Endothelial cell of umbilical vein (primary cell): ENCODE results near the gene ILKAP. TPM values are rescaled to one million over a fixed set of nuclear protein-coding genes. Genes with fewer than 3 reads are reported as not detected.

Experiments
- BruUV-seq: library from RNA; stranded (reverse); fragments of 400-500 nt; replicated peaks from 2 replicates; lab custom pipeline; 2021; lab: Mats Ljungman, UMichigan
- CTCF ChIA-PET: fragments of 300-600, 350-600 bp; sonication (Branson Sonifier 250); formaldehyde crosslinking; loops from one replicate; lab custom pipeline; 2021; ENCODE audit warnings: antibody characterized with exemption, inconsistent platforms; lab: Charles Lee
- POLR2A ChIA-PET: fragments of 300-600, 350-600 bp; sonication (Branson Sonifier 250); formaldehyde crosslinking; loops from one replicate; lab custom pipeline; 2021; ENCODE audit warnings: antibody characterized with exemption, inconsistent platforms; lab: Charles Lee
- DNase-seq: peaks from one replicate; pipeline ENCODE4 v3.0.0-alpha.2; 2011; ENCODE audit warnings: low read depth, low spot score
- FAIRE-seq: peaks from 2 replicates; lab custom pipeline; 2011; peaks lifted over from hg19 to GRCh38; lab: Jason Lieb, UNC
- H2AFZ ChIP-seq: 2 replicates; pipeline ENCODE4 v1.6.0; 2012; ENCODE audit warnings: low read depth, low read length, control low read depth, inconsistent platforms
- H3K27ac ChIP-seq: 2 replicates; pipeline ENCODE4 v1.5.1; 2011; ENCODE audit warnings: low read depth, mild to moderate bottlenecking, control low read depth, low read length, moderate library complexity; ENCODE audit not compliant: insufficient read depth
- H3K27me3 ChIP-seq, 2 experiments: 2 replicates each; pipeline versions ENCODE4 v1.6.0 to v1.6.1; 2011; ENCODE audit warnings: low read length in 2 of 2, mixed read lengths in 1 of 2; ENCODE audit not compliant: control insufficient read depth in 2 of 2, insufficient read depth in 2 of 2
- H3K36me3 ChIP-seq, 2 experiments: 2 replicates in 1 of 2; 3 replicates in 1 of 2; pipeline ENCODE4 v1.5.1; 2011; ENCODE audit warnings: low read length in 2 of 2, mild to moderate bottlenecking in 1 of 2, moderate library complexity in 1 of 2; ENCODE audit not compliant: control insufficient read depth in 2 of 2, insufficient read depth in 2 of 2; ENCODE audit errors: extremely low read depth in 1 of 2
- H3K4me1 ChIP-seq: 3 replicates; pipeline ENCODE4 v1.5.1; 2011; ENCODE audit warnings: mild to moderate bottlenecking, low read length; ENCODE audit not compliant: control insufficient read depth, insufficient read depth; ENCODE audit errors: extremely low read depth
- H3K4me2 ChIP-seq: 2 replicates; pipeline ENCODE4 v1.6.1; 2011; ENCODE audit warnings: low read length, control low read depth, mixed read lengths; ENCODE audit not compliant: insufficient read depth
- H3K4me3 ChIP-seq, 3 experiments: fragments of 200-600 bp in 1 of 3; sonication (generic), shearing (Covaris generic) in 1 of 3; replicated peaks in 1 of 3; 2 replicates each; pipeline ENCODE4 v1.5.1; 2011 to 2016; ENCODE audit warnings: control low read depth in 3 of 3, low read length in 3 of 3, mild to moderate bottlenecking in 2 of 3, inconsistent platforms in 1 of 3, low read depth in 1 of 3, moderate library complexity in 1 of 3; ENCODE audit not compliant: insufficient read depth in 1 of 3
- H3K79me2 ChIP-seq: 2 replicates; pipeline ENCODE4 v1.6.0; 2012; ENCODE audit warnings: low read length, inconsistent platforms; ENCODE audit not compliant: control insufficient read depth, insufficient read depth
- H3K9ac ChIP-seq: replicated peaks from 2 replicates; pipeline ENCODE3; 2011; ENCODE audit warnings: low read length, control low read depth; ENCODE audit not compliant: insufficient read depth; ENCODE audit errors: extremely low read depth
- H3K9me1 ChIP-seq: replicated peaks from 3 replicates; pipeline ENCODE4 v1.6.0; 2011; ENCODE audit warnings: mild to moderate bottlenecking, low read length; ENCODE audit not compliant: control insufficient read depth, insufficient read depth; ENCODE audit errors: extremely low read depth
- H3K9me3 ChIP-seq: replicated peaks from 2 replicates; pipeline ENCODE4 v1.5.1; 2012; ENCODE audit warnings: low read length, inconsistent platforms; ENCODE audit not compliant: control insufficient read depth, insufficient read depth
- H4K20me1 ChIP-seq: replicated peaks from 2 replicates; pipeline ENCODE3; 2011; ENCODE audit warnings: mild to moderate bottlenecking, low read length; ENCODE audit not compliant: control insufficient read depth, insufficient read depth; ENCODE audit errors: extremely low read depth
- CTCF ChIP-seq, 2 donors: IDR thresholded peaks; 1 replicate in 1 of 2; 2 replicates in 1 of 2; pipeline ENCODE4 v1.5.1; 2011; ENCODE audit warnings: low read length in 2 of 2, mild to moderate bottlenecking in 2 of 2, moderate library complexity in 2 of 2, control low read depth in 1 of 2, inconsistent platforms in 1 of 2, low read depth in 1 of 2; ENCODE audit not compliant: insufficient read depth in 1 of 2; ENCODE audit errors: extremely low read depth in 1 of 2
- EZH2 ChIP-seq: IDR thresholded peaks from 2 replicates; pipeline ENCODE4 v1.6.1; 2012; ENCODE audit warnings: borderline replicate concordance, low read depth, mild to moderate bottlenecking, moderate library complexity, low read length, inconsistent platforms; ENCODE audit not compliant: severe bottlenecking
- FOS ChIP-seq: IDR thresholded peaks from 2 replicates; pipeline ENCODE4 v1.6.1; 2011; ENCODE audit warnings: mild to moderate bottlenecking, low read length, moderate library complexity, borderline replicate concordance; ENCODE audit not compliant: insufficient read depth
- GATA2 ChIP-seq: IDR thresholded peaks from 2 replicates; pipeline ENCODE4 v1.7.0; 2011; ENCODE audit warnings: low read depth, mild to moderate bottlenecking, moderate library complexity, mixed read lengths, low read length; ENCODE audit not compliant: insufficient read length, insufficient read depth
- JUN ChIP-seq: IDR thresholded peaks from 2 replicates; pipeline ENCODE4 v1.6.1; 2011; ENCODE audit warnings: borderline replicate concordance, low read depth; ENCODE audit not compliant: insufficient read length, insufficient read depth
- MAX ChIP-seq: IDR thresholded peaks from 2 replicates; pipeline ENCODE4 v1.6.1; 2011; ENCODE audit not compliant: insufficient read depth, insufficient read length
- MYC ChIP-seq: IDR thresholded peaks from one replicate; pipeline ENCODE4 v1.6.1; 2011; ENCODE audit warnings: mild to moderate bottlenecking, low read depth, low read length
- POLR2A ChIP-seq: IDR thresholded peaks from 2 replicates; pipeline ENCODE4 v1.6.1; 2012; ENCODE audit warnings: low read depth, mild to moderate bottlenecking, control low read depth, low read length
- POLR2AphosphoS5 ChIP-seq: IDR thresholded peaks from 2 replicates; pipeline ENCODE4 v1.6.1; 2012; ENCODE audit warnings: low read depth, mild to moderate bottlenecking, control low read depth, low read length, moderate library complexity; ENCODE audit not compliant: insufficient read depth
- dilution Hi-C: fragments of 300-500 bp; cut with MboI; formaldehyde crosslinking; loops from one replicate; pipeline ENCODE4 v1.15.0; 2019; ENCODE audit warnings: low sequenced_read_pairs; ENCODE audit not compliant: extremely low pct_ligation_motif_present
- intact Hi-C: fragments of 100-400 bp; cut with micrococcal nuclease; formaldehyde crosslinking; loops from one replicate; pipeline ENCODE4 v1.10.0; 2022
- polyA plus RNA-seq, 4 experiments: library from polyadenylated mRNA; depleted of rRNA in 3 of 4; stranded (reverse) in 3 of 4; unstranded in 1 of 4; fragments of >200 nt; gene quantifications; 2 replicates each; pipeline versions ENCODE4 v1.2.1 to v1.2.3, GENCODE V29; 2011 to 2012; ENCODE audit warnings: missing spikeins in 1 of 4
- total RNA-seq: library from RNA; stranded (reverse); gene quantifications from 2 replicates; pipeline ENCODE4 v1.2.3, GENCODE V29; 2021

The ILKAP gene
- total and polyA plus RNA-seq, 2 donors (not counting 3 experiments of a cell fraction or from before 2014, with no cell fraction given), result 49.2 to 49.8 TPM

- Histone ChIP-seq H3K4me2 (no peak overlapping the region), H3K4me1 (no peaks in the 10 kb centered on the region), H3K4me3 (no peak overlapping the region), H3K27me3 (no peaks in the 10 kb centered on the region), H2AFZ (no peak overlapping the region), H3K9me3 (no peaks in the 10 kb centered on the region), H3K9ac (no peak overlapping the region), H3K9me1 (no peaks in the 10 kb centered on the region), H3K79me2 (no peaks in the 10 kb centered on the region), H4K20me1 (no peaks in the 10 kb centered on the region), H3K36me3 (no peaks in the 10 kb centered on the region), H3K27ac (no peak overlapping the region)
- TF ChIP-seq MAX, result no peak
- TF ChIP-seq FOS, result no peak
- TF ChIP-seq JUN, result no peak
- TF ChIP-seq MYC, result no peak
- TF ChIP-seq POLR2AphosphoS5, result no peak
- TF ChIP-seq CTCF (IDR thresholded peaks at IDR 0.05; ENCODE audit: extremely low read depth in 1 of 2, insufficient read depth in 1 of 2, low read depth in 1 of 2, low read length in 2 of 2), result no peak
- TF ChIP-seq GATA2, result no peak
- no peak for TF ChIP-seq EZH2
- TF ChIP-seq POLR2A, result no peak
- POLR2A ChIA-PET, result no interaction called here
- FAIRE-seq, result no peak
- intact Hi-C loops, result no loop called here
- DNase-seq, result no peak
- CTCF ChIA-PET, result no interaction called here
- dilution Hi-C loops, result no loop called here
- BruUV-seq, result no TSS peak
Measured at GRCh38 chr2:238134393-238134785, 69.1 kb downstream of the ILKAP start.
